GM19455 (cell line): ENCODE results near the gene EIF4B.

Source experiments
- ATAC-seq: cut with Tn5 transposase; IDR thresholded peaks from one replicate; pipeline ENCODE4 v1.9.1; 2021; ENCODE audit not compliant: unreplicated experiment

The EIF4B gene

DNA sequence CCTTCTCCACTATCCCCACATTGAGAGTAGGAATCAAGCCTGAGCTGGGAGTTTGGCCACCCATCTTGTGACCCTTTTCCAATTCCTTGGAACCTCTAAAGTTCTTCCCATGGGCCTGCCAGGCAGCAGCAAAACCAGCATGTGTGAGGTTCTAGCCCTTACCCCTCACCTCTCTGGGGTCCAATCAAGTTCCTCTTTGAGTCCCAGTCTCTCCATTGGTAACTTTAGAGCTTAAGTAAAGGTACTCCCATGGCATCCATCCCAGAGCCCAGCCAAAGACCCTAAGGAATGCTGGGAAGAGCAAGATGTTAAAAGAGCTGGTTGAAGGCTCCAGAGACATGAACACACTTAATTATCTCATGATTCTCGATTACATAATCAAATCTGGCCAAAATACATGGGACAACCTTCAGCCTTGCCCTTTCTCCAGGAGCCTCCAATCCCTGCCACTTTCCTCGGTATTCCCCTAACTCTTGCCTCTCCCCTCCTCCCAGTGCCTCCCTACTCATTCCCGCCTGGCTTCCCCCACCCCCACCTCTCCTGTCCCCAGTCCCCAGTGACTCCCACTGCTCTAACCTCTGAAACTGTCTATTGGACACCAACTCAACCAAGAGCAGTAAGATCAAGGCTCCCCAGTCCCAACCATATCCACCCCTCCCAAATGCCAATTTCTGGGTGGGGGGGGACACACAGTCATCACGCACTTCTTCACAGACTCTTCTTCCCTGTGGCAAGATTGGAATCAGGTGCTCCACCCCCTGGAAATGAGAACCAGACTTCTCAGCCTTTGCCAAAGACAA is 38.8 kb downstream of the EIF4B start:
- no peak for ATAC-seq

DNA sequence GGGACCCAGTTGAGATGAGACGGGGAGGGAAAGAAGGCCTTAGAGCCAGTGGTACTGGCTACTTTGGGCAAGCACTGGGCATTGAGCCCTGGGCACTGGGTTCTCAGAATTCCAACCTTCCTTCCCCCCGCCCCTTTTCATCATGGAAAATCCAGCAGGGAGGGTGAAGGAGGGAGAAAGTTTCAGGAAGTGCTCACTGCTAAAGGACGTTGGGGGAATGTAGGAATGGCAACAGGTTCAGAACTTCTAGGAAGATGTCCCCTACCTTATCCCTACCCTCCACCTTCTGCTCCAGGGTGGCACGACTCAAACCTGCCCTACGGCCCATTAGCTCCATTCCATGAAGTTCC is 39.4 kb downstream of the EIF4B start:
- ATAC-seq: no peak

DNA sequence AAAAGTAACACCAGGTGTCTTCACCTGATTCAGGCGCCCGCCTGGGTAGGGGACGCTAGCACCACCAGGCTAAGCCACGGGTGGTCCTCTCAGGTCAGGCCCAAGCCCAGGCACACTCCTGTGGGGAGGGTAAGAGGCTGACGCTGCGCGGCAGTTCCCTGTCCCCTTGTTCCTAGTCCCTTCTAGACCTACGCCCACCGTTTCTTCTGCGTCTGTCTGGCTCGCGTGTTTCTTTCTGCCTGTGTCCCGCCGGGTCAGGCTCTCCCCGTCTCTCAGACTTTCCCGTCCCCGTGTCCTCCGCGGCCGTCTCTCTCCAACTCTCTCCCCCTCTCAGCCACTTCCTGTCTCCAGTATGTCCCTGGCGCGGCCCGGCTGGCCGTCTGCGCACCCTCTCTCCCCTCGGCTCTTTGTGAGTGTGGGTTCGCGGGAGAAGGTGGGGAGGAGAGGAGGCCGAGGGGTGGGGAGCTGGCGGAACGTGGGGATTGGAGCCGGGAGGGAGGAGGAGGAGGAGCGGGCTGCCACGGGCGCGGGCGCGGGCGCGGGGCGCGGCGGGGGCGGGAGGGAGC is 40.5 kb downstream of the EIF4B start:
- ATAC-seq: peak; percentile 51

DNA sequence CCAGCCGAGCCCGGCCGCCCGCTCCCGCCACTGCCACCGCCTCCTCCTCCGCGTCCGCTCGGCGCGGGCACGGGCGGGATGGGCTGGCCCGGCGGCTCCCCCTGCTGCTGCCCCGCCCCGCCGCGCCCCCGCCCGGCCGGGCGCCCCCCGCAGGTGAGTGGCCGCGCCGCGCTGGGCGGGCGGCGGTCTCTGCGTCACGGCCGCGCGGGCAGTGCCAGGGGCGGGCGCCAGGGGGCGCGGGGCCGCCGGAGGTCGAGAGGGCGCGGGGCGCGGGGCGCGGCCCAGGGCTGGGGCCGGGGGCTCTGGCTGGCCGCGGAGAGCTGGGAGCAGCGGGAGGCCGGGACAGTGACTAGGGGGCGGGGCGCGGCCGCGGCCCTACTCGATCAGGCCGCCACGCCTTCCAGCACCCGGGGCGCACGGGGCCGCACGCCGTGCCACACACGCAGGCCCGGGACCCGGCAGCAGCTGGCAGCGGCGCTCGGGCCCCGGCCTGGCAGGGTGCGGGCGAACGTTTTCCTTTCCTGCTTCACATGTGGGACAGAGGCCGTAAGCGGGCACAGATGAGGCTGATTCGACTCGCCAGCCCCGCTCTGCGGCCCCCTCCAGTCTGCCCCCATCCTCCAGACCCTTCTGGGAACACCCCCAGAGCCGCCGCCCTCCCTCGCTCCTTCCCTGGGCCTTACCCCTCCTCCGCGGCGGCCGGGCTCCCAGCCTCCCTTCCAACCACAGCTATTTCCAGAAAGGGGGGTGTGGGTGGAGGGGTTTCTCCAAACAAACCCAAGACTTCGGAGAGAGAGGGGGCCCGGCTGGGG is 41.2 kb downstream of the EIF4B start:
- ATAC-seq: peak; percentile 66

DNA sequence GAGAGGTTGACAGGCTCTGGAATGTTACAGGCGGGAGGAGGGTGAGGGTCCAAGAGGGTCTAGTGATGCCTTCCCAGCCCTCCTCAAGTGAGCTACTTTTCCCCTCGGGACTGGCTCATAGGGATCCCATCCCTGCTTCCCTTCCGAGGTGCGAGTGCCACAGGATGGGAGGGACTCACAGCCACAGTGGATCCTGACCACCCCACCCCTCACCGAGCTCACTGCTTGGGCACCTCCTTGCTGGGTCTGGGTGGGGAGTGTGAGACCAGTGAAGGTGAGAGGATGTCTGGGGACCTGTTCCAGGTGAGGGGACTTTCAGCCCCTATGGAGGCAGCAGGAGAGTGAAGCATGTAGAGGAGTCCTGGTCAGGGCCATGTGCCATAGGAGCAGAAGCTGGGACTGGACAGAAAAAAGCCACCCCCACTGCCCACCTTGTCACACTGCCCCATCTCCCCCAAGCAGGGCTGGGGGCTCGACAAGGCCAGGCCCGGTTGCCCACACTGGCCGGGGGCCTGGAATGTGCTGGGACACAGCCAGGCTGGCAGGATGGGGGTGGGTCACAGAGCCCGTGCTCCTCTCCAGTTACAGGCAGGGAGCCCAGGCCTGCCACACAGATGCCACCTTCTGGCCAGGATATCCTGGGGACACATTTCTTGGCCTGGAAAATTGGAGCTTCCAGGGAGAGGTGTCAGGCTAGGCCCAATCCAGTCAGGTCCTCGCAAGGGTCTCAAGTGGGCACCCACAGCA is 42.0 kb downstream of the EIF4B start:
- no peak for ATAC-seq

DNA sequence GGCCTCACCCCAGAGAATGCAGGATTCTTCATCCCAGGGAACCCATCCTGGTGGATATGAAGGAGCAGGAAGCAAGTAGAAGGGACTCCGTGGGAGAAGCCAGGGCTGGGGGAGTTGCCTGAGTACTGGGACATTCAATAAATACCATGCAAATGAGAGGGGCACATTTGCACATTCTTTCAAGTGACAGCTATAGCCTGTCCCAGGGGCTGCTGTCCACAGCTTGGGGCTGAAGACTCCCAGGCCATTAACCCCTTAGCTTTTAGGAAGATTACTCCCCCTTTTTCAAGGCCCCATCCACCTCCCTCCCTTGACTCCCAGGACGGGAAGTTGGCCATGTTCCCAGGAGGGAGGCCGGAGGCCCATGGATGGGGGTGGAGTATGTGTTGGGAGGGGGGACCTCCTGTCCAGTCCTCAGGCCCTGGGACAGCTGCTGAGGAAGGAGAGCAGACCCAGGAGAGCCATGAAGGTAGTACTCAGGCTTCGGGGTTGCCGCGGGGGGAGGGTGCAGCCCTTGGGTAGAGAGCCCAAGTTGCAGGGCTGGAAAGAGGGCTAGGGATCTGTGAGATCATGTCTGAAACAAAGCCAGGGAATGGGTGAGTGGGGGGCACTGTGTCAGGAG is 42.6 kb downstream of the EIF4B start:
- ATAC-seq: no peak

DNA sequence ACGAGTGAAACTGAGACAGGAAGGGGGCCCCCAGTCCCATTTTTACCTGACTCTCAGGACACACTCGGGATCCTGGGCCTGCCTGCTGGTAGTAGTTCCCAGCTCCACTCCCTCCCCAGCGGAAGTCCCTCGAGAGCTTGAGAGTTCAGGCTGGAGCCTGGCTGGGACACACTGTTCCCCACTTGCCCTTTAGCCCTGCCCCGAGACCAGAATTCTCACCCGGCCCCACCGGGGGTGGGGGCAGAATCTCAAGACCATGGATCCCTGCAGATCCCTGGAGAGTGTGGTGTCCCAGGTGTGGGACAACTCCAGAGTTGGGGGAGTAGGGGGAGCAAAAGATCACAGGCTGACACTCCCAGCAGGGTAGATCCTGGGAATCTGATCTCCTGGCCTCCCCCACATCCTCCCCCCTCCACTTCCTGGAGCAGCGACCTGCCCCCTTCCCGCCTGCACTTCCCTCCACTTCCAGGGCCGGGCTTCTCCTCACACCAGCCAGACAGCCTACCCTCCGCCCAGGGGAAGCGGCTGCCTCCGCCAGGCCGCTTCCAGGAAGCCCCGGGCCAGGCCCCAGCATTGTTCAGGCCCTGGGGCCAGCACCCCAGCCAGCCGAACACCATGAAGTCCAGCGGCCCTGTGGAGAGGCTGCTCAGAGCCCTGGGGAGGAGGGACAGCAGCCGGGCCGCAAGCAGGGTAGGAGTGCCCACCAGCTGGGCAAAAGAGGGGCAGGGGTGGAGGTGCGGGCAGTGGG is 43.5 kb downstream of the EIF4B start, which contains the start of gene TNS2:
Gene TNS2 (plus strand): TSS at position 495 of the 748 bp plus-strand sequence. CDS start 121 bp downstream, at position 616.
- ATAC-seq: no peak

DNA sequence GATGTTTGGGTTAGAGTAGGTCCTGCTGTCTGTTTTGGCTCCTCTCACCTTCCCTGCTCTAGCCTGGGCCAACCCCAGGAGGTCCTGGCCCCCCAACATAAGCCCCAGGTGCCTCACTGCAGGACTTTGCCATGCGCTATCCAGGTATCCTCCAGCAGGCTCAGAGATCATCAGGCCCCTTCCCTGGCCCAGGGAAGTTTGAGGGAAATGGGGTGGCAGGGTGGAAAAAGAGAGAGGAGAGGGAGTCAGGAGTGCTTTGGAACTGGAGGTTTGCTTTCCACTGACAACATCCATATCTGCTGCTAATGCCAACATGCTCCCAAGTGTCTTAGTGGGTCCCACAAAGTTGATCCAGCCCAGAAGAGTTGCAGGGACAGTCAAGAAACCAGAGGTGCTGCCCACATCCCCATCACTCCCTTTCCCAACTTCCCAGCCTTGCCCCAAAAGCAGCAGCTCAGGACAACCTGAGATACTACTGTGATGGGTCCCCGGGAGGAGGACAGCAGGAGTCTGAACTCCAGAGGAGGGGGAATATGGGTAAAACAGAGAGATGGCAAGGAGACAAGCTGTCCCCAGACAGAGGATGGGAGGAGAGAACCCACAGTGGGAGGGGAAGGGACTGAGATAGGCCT is 44.3 kb downstream of the EIF4B start:
- no peak for ATAC-seq

DNA sequence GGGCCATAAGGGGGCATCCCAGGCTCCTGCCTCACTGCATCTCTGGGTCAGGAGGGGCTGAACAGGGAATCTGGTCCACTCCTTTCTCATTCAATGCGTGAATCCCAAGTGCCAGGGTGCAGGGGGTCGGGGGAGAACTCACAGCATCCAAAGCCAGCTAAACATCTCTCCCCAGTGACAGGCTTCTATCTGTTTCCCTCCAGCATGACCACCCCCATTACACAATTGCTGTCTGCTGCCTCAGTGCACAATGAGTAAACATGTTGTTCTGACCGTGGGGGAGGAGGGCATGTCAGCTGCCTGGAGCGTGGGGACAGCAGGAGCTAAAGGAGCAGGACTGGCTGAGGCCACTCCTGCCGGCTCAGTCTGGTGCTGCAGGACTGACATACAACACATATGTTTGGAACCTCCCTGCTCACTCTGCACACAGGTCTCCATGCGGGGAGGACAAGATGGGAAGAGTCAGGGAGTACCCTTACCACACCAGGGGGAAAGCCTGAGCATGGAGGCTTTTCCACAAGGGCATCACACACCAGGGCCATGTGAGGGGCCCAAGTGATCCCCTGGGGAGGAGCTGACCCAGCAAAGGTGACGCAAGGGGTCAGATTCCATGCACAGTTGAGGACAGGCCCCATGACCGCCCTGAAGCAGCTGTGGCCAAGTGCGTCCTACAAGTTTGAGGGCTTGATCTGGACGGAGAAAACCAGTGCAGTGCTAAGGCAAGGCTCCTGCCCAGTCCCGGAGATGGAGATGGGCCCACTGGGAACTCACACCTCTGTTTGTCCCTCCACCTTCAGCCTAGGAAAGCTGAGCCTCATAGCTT is 45.0 kb downstream of the EIF4B start:
- ATAC-seq: no peak

DNA sequence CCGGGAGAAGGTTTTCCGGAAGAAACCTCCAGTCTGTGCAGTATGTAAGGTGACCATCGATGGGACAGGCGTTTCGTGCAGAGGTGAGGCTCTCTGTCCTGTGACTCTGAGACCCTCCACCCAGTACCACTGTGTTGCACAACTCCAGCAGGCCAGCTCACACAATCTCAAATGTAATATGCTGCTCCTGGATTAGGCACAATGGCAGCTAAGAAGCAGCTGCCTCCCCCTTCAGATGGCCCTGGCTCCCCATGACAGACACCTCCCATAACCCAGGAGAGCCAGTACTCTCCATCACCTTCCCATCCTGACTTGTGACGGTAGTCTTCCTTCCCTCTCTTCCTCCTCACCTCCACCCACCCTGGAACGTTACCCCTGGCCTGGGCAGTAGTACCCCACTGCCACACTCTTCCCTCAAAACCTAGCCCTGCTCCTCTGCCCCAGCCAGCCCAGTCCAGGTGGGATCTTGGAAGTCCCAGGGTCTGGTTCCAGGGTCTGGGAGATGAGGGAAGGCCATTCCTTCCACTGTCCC is 45.7 kb downstream of the EIF4B start:
- ATAC-seq: no peak

DNA sequence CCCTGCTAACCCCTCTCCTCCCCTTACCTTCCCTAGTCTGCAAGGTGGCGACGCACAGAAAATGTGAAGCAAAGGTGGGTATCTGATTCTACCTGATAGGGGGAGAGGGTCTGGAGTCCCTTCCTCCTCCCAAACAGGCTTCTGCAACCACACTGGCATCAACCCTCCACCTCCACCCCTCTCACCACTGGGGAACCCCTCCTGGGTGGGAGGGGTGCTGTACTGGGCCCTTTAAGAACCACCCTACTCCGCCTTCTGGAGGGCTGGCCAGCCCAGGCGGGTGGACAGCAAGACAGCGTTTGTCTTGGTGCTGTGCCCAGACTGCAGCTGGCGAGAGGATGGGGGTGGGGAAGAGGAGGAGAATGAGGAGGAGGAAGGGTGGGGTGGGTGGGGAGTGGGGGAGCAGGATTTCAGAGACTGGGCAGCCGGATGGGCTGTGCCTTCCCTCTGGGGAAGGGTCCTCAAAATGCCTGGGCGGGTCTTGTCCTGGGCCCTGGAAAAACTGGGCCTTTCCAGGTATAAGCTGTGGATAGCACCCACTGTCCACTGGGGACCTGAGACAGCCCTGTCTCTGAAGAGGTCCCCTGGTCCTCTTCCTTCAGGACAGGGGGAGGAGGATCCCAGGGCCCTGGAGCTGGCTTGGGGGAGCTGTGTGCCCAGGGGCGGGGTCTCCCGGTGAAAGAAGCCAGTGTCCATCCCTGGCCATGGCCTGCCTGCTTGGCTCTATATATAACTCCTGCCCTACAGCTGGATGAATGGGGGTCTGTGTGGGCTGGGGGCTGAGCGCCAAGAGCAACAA is 46.4 kb downstream of the EIF4B start:
- no peak for ATAC-seq

DNA sequence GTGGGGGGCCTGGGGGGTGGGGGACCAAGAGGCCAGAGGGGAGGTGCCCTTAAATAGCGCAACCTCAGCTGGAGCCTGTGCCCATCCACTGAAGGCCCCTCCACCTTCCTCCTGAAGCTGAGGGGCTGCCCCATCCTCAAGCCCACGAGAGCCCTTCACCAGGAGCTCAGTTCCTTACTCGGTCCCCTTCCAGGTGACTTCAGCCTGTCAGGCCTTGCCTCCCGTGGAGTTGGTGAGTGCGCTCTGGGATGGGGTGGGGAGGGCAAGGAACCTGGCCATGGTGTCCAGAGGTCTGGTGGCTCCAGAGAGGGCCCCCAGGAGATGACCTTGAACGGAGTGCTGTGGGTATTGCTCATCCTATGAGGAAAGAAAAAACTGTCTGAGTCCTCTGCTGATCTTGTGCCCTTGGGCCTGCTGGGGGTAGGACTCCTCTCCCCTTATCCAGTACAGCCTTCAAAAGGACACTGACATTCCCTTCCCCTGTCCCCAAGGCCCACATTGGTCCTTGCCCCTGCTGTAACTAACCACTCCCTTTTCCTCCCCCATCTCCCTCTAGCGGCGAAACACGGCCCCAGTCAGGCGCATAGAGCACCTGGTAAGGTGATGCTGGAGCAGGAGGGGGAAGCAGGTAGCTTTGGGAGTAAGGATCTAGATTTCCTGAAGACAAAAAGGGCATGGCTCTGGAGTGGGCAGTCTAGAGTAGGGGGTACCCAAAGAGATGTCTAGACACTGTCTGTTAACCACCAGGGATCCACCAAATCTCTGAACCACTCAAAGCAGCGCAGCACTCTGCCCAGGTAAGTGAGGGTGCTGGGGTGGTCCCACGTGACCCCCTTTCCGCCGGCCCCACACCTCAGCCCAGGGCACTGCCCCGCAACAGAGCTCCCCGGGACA is 47.2 kb downstream of the EIF4B start:
- no peak for ATAC-seq

DNA sequence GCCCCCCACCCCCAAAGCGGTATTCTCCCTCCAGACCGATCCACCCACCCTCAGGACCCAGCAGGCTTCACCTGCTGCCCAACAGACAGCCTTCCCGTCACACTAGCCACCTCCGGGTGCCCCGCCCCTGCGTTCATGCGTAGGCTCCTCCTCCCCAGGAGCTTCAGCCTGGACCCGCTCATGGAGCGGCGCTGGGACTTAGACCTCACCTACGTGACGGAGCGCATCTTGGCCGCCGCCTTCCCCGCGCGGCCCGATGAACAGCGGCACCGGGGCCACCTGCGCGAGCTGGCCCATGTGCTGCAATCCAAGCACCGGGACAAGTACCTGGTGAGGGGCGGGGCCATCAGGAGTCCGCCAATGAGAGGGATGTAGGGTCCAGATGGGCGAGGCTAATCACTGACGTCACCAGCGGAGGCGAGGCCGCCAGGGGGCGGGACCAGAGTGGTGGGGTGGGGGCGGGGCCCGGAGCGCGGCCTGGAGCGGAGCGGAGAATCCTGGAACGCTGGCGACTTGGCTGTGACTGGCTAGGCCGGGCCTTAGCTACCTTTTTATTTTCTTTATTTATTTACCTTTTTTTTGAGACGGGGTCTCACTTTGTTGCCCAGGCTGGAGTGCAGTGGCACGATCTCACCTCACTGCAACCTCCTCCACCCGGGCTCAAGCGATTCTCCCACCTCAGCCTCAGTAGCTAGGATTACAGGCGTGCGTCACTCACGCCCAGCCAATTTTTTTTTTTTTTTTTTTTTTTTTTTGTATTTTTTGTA is 48.0 kb downstream of the EIF4B start:
- peak; percentile 93 for ATAC-seq

DNA sequence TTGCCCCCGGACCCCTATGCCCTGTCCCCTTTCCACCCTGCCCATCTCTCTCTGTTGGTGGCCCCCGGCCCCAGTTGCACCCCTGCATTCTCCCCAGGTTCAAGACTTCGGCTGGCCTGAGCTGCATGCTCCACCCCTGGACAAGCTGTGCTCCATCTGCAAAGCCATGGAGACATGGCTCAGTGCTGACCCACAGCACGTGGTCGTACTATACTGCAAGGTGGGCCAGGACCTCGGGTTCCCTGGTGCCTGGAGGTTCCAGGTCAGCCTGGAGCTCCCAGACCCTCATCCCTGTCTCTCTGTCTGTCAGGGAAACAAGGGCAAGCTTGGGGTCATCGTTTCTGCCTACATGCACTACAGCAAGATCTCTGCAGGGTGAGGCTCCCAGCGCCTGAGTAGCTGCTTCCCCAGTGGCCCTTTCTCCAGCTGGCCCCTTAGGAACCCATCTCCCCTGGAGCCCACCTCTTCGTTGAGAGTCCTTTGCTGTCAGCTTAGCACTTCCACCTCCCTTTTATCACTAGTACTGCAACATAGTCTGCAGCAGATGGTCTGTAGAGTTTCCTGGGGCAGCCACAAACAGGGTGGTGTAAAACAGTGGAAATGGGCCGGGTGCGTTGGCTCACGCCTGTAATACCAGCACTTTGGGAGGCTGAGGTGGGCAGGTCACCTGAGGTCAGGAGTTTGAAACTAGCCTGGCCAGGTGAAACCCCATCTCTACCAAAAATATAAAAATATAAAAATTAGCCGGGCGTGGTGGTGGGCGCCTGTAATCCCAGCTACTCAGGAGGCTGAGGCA is 49.4 kb downstream of the EIF4B start:
- no peak for ATAC-seq

DNA sequence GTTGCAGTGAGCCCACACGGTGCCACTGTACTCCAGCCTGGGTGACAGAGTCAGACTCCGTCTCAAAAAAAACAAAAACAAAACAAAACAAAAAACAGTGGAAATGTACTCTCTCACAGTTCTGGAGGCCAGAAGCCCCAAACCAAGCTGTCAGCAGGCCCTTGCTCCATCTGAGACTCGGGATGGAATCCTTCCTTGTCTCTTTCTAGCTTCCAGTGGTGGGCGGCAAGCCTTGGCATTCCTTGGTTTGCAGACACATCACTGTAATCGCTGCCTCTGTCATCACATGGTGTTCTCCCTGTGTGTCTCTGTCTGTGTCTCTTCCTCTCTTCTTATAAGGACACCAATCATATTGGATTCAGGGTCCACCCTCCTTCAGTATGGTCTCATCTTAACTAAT is 50.0 kb downstream of the EIF4B start:
- no peak for ATAC-seq
